HUDEP-2 (cell line): ENCODE results near the gene FOXK1.
A peak's percentile ranks its signal among the peaks of the same experiment; 100 is the strongest.

ENCODE experiments used
- DNase-seq, 76 experiments: peaks; one replicate each; lab custom pipeline; 2025; ENCODE audit not compliant: unreplicated experiment in 76 of 76; lab: John Stamatoyannopoulos, UW

The FOXK1 gene

DNA sequence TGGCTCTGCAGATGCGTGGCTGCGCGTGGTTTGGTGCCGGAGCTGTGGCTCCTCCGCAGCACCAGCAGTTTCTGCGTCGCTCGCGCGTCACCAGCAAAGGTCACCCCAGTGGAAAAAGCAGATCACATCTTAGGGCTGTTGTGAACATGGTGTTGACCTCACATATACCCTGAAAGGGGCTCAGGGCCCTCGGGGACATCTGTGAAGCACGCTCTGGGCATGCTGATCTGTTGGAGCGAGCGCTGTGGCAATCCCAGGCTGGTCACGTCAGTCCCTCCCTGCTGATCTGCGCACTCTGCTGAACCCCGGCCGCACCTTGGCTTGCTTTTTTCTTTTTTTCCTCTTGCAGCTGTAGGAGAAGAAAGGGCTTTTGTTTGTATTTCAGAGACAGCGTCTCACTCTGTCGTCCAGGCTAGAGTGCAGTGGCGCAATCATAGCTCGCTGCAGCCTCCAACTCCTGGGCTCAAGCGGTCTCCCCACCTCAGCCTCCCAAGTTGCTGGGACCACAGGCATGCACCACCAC lies 60.0 kb downstream of the FOXK1 start:
- DNase-seq, result no peak

DNA sequence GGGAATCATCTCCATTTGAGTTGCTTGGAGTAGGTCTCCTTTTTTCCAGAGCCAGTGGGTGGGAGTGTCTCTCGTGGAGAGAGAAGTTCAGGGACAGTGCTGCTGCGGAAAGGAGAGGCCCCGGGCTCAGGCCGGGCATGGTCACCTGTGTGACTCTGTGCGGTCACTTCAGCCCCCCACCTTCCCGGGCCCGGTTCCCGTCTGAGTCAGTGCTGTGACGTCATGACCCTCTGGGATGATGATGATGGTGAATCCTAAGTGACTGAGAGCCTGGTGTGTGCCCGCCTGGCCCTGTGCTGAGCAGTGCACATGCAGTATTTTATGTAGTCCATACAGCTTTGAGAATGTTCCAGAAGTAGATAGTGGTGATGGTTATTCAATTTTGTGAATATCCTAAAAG lies 60.8 kb downstream of the FOXK1 start:
- DNase-seq, result no peak

DNA sequence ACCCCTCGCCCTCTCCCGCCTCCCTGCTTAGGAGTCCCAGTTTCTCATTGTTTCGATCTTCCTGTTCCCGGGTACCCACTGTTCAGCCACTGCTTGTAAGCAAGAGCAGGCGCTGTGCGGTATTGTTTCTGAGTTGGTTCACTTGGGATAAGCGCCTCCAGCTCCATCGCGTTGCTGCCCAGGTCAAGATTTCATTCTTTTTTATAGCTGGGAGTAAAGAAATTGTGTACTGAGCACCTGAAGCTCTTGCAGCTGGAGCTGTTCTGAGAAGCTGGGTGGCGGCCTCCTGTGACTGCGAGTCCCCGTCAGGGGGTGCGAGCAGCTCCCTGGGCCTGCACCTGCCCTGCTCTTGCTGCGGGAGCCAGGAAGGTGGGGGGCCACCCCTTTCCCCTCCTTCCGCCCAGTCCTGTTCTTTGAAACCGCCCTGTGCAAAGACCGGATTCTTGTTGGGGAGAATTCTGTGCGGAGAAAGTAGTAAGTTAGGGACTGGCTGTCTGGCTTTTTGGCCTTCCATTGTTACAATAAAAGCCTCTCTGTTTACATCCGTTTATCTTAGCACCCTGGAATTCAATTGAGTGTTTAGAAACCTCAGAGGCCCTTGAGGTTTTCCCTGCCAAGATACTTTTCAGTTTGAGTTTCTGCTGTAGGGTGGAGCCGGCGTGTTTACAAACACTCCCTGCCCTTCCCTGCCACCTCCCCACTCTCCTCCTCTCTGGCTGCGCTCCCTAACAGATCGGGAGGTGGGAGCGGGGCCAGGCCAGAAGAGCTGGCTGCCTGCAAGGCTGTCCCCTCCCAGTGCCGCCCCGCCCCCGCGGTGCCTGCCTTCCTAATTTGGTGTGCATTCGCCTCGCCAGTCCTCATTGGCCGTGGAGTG lies 62.5 kb downstream of the FOXK1 start:
- DNase-seq, result peak; percentile 19 to 99 (median 95)

DNA sequence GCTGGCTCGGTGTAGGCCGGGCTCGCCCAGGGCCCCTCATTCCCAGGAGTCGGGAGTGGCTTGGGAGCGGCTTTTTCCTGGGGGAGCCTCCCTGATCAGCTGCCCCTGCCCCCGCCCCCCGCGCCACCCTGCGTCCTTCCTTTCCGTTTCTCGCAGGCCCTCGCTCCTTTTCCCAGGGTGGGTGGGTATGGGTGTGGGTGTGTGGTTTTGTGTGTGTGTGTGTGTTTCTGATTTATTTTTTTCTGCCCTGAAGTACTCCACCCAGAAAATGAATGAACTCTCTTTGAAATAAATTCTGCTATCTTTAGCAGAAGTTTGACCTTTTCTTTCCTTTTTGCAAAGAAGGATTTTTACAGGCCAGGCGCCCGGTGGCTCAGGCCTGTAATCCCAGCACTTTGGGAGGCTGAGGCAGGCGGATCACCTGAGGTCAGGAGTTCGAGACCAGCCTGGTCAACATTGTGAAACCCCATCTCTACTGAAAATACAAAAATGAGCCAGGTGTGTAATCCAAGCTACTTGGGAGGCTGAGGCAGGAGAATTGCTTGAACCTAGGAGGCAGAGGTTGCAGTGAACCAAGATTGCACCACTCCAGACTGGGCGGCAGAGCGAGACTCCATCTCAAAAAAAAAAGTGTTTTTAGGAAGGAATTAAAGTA lies 63.3 kb downstream of the FOXK1 start:
- peak in 6 of 76 experiments; percentile 36 to 67 (median 52) for DNase-seq

DNA sequence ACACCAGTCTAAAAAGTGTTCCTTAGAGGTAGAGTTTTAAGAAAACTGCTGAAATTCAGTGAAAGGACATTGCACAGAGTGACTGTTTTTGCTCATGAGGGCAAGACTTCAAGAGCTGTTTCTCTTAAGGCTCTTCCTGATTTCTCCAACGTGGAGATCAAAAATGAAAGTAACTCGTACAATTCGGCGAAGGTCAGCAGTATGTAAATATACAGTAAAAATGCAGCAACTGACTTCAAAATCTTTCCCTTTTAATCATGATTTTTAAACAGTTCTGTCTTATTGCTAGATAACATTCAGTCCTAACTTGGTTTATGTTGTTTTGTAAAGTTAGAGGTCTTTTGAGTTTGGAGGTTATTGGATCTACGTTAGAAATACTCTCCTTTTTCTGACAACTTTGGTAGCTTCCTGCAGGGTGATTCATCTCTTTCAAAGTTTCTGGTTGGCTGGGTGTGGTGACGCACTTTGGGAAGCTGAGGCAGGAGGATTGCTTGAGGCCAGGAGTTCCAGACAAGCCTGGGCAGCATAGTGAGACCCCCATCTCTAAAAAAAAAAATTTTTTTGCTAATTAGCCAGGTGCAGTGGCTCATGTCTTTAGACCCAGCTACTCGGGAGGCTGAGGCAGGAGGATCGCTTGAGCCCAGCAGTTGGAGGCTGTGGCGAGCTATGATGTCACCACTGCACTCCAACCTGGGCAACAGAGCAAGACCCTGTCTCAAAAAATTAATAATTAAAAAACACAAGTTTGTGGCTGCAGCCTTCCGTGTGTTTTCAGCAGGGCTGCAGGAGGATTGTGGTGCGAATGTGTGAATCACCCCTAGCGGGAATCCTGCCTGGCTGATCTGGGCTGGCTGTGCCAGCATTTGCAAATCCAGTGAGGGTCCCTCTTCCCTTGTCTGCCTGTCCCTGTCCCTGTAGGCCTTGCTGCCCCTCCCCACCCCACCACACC lies 64.2 kb downstream of the FOXK1 start:
- no peak for DNase-seq

DNA sequence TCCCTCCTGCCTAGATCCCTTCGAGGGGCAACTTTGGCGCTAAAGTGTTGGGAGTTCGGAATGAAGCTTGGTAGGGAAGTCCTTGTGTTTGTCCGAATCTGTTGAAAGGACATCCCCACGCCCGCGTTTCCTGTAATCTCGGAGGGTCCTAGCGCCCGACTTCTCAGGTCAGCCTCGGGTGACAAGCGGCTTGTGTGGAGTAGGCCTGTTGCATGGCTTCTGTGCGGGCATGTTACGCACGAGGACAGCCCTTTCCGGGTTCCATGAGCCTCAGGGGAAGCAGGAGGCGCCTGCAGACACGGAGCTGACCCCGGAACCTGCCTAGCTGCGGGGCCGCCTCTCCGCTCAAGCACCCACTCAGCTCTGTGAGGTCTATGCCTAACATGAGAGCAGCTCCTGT lies 64.9 kb downstream of the FOXK1 start:
- no peak for DNase-seq

DNA sequence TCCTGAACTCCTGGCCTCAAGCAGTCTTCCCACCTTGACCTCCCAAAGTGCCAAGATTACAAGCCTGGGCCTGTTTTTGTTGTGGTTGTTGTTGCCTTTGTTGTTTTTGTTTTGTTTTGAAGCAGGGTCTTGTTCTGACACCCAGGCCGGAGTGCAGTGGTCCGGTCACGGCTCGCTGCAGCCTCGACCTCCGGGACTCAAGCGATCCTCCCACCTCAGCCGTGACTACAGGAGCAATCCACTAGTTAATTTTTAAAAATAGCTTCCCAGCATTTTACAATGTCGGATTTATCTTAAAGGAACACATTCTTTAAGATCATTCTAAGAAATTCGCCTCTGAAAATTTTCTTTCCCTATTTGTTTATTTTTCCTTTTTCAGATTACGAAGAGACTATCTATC lies 65.7 kb downstream of the FOXK1 start:
- no peak for DNase-seq

DNA sequence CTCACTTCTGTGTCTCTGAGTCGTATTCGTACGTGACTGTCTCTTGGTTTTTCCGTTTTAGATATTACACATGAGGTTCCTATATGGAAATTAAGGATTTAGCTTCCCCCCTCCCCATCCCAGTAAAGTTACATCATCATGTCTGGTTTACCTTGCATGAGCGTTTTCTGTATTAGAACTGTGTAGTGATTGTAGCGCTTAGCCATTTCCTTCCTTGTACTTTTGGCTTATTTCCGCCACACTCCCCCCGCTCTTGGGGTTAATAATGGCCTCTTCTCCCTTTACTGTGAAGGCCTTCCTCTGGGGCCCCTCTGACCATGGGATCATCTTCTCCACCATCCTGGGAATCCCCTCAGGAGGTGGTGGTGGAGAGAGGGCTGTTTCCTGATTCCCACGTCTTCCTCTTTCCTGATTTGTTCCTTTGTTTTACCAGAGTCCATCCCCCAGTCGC lies 66.2 kb downstream of the FOXK1 start:
- no peak for DNase-seq

DNA sequence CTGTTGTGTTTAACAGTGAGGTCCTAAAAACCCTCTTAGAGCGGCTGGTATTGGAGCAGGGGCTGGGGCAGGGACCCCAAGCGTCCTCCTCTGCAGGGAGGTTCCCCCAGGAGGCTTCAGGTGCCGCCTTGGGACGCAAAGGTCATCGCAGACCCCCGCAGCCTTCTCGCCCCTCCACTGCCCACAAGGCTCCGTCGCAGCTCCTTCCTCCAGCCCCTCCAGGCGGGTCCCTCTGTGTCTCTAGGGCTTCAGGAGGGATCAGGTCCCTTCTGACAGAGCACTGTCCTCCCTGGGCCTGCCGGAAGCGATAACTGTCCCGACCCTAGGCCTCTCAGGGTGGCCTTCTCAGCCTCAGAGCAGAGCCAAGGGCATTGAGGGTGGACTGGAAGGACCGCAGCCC lies 67.3 kb downstream of the FOXK1 start:
- no peak for DNase-seq

DNA sequence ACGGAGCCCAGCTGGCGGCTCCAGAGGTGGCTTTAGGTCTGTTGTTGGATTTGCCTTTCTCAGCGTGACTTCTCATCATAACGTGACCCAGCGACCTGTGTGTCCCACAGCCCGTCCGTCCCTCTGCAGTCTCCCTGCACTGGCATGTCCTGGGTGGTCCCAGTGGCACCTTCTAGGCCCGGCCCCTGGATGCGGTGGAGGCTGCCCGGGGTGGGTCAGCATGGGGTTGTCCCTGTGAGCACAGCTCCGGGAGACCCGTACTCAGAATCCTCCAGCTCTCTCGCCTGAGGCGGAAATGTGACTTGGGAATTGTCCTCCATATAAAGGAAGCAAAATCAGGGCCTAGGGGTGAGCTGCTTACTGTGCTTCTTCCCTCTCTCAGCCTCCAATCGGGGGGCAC lies 67.7 kb downstream of the FOXK1 start:
- no peak for DNase-seq

DNA sequence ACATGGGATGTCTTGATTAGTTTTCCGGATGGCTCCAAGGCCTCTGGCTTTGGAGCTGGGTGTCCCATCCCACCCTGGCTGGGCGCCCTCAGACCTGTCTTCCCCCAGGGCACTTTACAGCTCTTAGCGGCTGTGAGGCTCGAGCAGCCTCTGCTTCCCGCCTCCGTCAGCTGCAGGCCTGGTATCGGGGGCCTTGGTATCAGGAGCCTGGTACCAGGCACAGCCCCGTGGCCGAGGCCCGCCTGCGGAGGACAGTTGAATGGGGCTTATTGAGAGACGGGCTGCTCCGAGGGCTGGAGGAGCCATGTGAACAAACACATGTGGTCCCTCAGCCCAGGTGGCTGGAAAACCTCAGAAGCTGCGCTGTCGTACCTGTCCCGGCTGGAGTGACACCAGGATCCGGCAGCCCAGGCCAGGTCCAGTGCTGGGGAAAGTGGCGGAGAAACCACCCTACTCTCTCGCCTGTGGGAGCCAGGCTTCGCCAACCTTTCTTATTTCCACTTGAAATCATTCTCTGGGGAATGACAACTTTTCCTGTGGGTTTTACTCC lies 69.4 kb downstream of the FOXK1 start:
- no peak for DNase-seq

DNA sequence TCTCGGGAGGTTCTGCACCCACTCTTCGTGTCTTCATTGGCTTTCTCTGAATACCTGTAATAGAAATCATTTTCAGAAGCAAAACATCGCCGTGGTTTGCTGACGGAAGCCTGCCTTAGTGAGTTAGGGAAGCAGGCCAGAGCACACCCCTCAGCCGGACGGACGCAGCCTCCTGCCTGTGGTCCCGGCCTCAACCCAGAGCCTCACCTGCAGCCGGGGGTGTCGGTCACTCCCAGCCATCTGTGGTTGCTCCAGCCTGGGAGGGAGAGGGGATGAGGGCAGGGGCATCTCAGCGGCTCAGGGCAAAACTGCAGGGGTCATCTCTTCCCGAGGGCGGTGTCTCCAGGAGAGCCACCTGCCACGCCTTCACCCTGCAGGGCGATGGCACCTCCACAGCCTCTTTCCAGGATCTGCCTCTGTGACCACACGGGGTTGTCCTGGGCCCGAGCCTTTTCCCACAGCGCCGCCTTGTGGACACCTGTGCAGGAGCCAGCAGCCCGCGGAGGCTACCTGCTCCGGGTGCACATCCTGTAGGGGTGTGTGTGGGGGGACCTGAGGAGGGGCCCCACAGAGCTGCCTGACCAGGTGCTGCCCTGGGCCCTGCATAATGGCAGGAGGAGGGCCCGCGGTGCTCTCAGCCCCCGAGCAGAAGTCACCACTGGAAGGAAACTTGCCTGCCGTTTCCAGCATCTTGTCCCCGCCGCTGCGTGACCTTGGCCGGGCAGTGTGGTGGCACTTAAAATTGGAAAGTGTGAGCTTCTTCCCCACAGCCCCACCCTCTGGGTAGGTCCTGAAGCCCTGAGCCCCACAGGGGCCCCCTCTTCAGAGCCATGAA lies 71.7 kb downstream of the FOXK1 start:
- DNase-seq, result peak in 66 of 76 experiments; percentile 5 to 83 (median 58)

DNA sequence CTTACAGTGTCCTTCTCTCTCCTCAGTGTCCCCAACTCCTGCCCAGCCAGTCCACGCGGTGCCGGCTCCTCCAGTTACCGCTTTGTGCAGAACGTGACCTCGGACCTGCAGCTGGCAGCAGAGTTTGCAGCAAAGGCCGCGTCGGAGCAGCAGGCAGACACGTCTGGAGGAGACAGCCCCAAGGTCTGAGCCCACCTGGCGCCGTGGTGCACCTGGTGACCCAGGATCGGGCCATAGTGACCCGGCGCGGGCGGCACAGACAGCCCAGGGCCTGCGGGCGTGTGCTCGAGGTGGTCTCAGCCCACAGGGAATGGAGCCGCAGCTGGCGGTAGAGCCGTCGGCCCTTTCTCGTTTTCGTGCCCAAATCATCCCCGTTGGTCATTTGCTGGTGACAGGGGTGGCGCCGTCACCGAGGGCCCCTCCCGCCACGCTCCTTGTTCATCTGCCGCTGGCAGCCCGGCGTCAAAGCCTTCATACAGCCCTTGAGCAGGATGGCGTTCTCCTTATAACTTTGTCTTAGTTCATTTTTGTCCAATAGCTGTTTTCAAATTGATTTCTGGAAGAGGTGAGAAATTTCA lies 72.4 kb downstream of the FOXK1 start:
- DNase-seq, result no peak

DNA sequence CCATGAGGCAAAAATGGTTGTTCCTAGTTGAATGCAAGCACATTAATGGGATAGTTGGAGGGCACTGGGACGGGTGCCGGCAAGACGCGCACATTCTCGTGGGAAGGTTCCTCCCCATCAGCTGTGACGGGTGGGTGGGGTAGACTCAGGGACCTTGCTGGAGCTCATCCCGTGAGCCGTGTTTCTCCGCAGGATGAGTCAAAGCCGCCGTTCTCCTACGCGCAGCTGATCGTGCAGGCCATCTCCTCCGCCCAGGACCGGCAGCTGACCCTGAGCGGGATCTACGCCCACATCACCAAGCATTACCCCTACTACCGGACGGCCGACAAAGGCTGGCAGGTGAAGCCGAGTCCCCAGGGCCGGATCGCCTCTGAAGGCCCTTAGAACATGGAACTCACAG lies 73.0 kb downstream of the FOXK1 start:
- no peak for DNase-seq

DNA sequence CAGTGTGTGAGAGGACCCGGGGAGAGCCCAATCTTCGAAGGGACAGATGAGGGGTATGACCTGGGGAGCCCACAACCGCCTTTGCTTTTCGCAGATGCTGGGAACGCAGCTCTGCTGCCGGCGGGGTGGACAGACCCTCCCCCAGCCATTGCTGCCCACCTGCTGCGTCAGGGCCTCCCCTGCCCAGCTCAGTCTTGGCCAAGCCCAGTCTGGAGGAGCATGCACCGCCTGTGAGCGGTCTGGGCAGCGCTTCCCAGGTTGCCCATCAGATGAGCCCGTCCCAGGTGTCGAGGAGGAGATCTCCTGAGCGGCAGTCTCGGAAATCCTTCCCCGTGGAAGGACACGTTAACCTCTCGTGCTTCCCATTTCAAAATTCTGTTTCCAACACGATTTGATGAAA lies 76.0 kb downstream of the FOXK1 start:
- no peak for DNase-seq

DNA sequence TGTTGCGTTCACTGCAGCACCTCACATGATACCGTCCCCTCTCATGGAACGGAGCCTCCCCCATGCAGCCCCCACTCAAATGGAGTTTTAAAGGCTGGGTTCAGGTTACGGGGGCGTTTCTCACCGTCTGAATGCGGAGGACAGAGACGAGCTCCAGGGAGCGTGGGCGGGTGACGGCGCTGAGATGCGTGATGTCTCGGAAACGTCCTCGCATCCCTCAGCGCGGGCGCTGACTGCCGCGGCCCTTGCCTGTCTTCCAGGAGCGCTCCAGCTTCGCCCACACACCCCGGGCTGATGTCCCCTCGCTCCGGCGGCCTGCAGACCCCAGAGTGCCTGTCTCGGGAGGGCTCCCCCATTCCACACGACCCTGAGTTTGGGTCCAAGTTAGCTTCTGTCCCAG lies 76.7 kb downstream of the FOXK1 start:
- DNase-seq, result no peak

DNA sequence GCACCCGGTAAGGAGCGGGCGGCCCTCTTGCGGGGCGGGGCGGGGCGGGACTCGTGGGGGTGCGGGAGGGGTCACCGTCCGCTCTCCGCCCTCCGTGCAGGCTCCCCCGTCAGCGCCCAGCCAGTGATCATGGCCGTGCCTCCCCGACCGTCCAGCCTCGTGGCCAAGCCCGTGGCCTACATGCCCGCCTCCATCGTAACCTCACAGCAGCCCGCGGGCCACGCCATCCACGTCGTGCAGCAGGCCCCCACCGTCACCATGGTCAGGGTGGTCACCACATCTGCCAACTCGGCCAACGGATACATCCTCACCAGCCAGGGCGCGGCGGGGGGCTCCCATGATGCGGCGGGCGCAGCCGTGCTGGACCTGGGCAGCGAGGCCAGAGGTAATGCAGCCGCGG lies 77.1 kb downstream of the FOXK1 start:
- no peak for DNase-seq

DNA sequence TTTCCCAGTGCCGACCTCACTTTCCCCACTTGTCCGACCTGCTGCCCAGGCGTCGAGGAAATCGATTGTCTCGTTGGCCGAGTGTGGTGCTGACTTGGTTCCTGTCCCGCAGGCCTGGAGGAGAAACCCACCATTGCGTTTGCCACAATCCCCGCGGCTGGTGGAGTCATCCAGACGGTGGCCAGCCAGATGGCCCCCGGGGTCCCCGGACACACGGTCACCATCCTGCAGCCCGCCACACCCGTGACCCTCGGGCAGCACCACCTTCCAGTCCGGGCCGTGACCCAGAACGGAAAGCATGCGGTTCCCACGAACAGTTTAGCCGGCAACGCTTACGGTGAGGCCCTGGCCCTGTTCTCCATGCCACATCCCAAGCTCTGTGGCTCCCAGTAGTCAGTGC lies 78.9 kb downstream of the FOXK1 start:
- no peak for DNase-seq
